Activated T-cell treated with anti-CD3 and anti-CD28 coated beads for 1 hour (primary cell): ENCODE data around the gene ERGIC1.
"Not testable (repeated sequence)": the region's sequence is repeated elsewhere in the genome, so short reads cannot be mapped to it uniquely, and the experiment has no call there.

Source experiments
- DNase-seq: peaks from one replicate; pipeline ENCODE4 v3.0.0-alpha.2; 2020; ENCODE audit warnings: low read depth

ERGIC1 gene

GRCh38 chr5:172830275-172830799, 3.7 kb upstream of the ERGIC1 start:
- DNase-seq, result no peak

- no peak for DNase-seq
These were observed 3.0 kb upstream of the ERGIC1 start for GRCh38 chr5:172830876-172831662.

DNA sequence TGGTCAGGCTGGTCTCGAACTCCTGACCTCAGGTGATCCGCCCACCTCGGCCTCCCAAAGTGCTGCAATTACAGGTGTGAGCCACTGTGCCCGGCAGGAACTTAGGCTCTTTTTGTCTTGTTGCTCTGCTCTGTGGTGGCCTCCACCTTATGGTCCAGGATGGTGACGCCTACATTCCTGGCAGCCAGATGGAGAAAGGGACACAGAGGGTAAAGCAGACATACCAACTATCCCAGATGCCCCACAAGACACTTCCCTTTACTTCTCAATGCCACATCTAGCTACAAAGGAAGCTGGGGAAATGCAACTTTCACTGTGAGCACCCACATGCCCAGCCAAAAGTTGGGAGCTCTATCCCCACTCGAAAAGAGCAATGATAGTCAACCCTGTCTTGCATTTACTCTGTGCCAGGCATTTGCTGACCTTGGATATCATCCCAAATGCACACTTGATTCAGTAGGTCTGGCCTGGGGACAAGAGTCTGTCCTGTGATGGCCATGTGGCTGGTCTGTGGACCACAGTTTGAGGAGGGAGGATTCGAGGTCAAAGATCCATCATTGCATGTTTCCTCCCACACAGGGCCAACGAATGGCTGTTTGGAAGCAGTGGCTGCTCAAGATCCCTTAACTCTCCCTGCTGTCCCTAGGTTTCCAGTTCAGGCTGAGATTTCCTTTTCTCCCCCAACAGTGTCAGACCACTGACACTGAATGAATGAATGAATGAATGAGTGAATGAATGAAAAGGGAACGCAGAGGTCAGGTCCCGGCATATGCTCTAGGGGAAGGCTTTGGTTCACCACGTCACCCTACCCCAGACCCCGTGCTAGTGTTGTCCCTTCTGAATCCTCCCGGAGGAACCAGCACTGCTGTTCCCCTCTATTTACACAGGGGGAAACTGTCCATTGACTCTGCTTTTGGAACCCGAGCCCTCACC, 1.4 kb upstream of the ERGIC1 start:
- no peak for DNase-seq

GRCh38 chr5:172833372-172833685, 722 bp upstream of the ERGIC1 start:
- DNase-seq, result no peak

- no peak for DNase-seq
These were observed 601 bp downstream of the ERGIC1 start for GRCh38 chr5:172834415-172835289.

DNA sequence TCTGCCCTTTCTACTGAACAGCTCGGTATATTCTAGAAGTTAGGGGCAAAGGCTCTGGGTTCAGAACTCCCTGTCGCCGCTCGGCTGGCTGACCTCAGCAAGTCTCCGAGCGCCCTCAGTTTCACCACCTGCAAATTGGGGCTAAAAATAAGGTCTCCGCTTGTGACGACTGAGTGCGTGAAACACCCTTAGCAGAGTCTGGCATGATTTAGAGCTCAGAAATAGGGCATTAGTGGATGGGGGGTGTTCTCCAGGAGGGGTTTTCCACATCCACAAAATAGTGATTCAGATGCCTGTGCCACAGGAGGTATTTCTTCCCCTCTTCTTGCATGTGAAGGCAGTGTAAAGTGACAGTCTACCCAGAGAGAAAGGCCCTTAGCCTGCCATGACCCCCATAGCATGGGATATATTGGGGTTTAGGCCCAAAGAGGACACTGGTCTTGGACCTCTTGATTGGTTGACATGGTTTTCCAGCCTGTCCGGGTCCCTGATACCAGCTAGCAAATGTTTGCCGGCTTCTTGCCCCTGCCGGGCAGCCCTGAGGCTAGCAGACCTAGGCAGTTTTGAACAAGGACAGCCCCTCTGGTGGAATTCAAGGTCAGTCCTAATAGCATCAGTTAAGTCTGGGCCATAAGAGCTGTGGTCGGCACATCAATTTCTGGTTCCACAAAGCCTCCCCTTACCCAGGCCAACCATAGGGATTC, 1.4 kb downstream of the ERGIC1 start:
- no peak for DNase-seq

GRCh38 chr5:172835994-172836356, 1.9 kb downstream of the ERGIC1 start:
- no peak for DNase-seq

DNA sequence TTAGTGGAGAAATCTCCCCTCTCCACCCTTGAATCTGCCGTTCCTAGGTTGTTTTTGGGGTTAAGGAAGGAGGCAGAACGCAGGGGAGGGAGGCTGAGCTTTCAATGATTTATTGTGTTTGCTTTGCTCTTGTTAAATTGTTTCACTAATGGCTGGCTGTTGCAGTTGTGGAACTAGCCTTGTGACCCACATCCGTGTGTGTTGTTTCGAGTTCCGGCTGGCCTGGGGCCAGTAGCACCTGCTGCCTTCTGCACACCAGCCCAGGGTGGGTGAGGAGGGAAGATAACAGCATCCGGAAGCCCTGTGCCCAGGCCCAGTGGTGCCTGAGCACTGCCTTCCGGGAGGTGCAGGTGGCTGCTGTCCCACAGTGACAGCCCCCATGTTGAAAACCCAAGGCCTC, 3.6 kb downstream of the ERGIC1 start:
- DNase-seq, result peak; percentile 29

GRCh38 chr5:172838151-172838875, 4.3 kb downstream of the ERGIC1 start:
- no peak for DNase-seq

DNA sequence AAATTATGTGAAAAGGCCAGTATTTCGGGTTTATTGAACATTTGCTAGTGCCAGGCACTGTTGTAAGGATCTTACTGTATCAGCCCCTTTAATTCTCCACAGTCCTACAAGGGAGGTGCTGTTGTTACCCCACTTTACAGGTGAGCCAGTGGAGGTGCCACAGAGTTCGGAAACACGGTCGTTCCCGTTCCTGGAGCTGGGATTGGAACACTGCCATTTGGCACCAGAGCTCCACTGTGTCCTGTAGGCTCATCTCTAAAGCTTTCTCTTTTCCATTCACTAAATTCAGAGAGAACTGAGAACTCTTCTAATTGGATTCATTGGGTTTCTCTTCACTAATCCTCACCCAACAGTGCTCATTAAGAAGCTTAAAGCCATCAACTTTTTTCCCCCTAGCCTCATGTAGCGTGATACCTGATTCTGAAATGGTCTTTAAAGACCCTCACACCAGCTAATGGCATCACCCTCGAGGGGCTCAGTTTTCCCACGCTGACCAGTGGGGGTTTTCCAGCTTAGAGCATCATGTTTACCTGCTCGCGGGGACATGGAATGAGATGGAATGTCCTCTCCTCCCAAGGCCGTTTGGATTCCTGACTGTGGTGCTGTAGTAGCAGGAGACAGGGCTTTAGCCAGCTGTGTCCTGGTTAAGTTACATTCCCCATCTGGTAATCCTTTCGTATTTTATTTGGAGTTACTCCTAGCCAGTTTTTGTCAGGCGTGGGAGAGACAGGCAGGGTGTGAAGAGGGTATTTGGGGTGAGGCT, 5.8 kb downstream of the ERGIC1 start:
- DNase-seq, result no peak

- no peak for DNase-seq
These were observed 6.5 kb downstream of the ERGIC1 start for GRCh38 chr5:172840432-172841154.

DNA sequence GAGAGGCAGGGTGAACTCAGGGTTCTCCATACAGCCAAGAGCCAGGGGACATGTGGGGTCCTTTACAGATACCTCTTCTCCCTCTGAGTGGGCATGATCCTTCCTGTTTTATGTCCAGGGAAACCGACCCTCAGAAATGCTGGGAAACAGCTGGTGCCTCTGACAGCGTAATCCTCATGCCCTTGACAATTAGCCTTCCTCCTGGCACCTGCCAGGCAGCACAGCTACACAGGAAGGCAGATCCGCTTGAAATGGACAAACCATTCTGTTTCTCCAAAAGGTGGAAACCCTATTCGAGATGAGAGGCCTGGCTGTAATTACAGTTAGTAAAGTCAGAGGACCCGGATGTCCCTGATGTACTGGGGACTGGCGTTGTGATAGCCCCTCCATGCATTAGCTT, 7.2 kb downstream of the ERGIC1 start:
- no peak for DNase-seq

DNA sequence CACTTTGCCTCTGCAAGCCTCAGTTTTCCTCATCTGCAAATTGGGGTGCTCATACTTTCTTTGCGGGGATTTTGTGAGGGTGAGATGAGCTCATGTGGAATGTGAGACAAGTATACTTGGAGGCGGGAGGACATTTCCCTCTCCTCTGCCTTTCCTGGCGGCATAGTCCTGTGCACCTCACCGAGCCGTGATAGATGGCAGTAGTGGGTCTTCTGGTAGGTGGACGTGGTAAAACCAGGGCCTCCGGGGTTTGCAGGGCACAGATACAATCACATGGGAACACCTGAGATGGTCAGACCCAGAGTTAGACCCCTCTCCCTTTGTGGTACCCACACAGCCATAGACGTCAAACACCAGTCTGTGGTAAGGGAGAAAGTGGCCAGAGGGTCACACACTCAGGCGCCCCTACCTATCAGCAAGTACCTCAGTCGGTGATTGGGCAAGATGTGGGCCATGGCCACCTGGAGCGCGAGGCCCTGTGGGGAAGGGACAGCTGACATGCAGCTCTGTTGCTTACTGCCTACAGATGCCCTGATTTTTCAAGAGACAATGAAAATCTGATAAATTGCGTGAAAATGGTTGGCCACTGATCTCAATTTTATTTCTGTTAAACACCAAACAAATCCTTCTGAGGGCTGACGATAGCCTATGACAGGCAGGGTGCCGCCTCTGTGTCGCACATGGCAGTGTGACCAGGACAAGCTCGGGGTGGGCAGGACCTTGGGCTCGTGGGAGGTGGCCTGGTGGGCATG, 9.9 kb downstream of the ERGIC1 start:
- no peak for DNase-seq

DNA sequence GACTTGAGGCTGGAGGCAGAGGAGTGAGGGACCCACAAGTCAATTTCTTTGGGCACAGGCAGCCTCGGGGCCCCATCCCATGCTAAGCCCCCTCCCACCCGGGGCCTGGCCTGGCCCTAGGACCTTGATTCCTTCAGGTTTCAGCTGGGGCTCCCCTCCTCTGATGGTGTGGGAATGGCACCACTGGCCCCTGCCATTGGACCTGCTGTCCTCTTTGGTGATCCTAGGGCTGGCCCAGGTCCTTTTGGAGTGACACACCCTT, 10.5 kb downstream of the ERGIC1 start:
- DNase-seq, result no peak

DNA sequence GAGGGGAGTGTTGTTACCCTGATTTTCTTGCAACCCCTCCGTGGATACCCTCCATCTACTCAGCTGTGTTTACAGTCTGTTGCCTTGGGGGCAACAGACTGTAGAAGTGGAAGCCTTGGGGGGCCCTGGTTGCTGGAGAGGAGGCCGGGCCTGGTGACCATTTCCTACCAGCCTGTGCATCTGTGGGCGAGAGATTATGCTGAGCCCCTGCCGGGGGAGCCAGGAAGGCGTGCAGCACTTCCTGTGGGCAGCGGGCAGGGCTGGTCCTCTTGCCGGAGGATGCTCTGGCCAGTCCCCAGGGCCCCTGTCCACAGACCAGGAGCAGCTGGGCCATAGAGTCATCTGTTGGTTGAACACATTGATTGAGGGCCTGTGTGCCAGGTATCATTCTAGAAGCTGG, 11.1 kb downstream of the ERGIC1 start:
- no peak for DNase-seq

DNA sequence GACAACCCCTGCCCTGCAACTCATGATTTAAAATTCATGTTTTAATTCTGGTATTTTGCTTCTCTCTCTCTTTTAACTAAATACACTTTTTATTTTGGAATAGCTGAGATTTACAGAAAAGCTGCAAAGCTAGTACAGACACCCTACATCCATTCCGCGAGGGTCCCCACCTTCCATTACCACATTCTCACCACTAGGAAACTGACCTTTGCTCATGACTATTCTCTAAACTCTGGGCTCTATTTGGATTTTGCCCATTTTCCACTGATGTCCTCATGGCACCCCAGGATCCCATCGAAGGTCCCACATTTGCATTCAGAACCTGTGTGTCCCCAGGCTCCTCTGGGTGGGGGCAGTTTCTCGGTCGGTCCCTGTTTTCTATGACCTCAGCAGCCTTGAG, 11.5 kb downstream of the ERGIC1 start:
- no peak for DNase-seq

GRCh38 chr5:172846249-172846648, 12.2 kb downstream of the ERGIC1 start:
- no peak for DNase-seq

DNA sequence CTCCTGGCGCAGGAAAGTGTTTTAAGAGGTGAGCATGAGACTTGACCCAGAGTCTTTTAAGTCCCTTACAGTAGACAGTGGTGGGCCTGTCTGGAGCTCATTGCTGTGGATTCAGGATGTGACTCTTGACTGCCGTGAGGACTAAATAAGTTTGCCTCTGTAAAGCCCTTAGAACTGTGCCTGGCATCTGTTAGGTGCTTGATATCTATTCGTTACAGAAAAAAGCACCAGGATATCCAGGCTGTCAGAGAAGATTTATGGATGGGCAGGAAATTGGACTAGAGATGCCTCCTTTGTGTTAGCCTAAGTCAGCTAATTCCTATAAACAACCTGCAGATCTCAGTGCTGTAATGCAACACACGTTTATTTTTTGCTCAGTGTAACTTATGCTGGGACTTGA, 12.6 kb downstream of the ERGIC1 start:
- DNase-seq, result no peak

DNA sequence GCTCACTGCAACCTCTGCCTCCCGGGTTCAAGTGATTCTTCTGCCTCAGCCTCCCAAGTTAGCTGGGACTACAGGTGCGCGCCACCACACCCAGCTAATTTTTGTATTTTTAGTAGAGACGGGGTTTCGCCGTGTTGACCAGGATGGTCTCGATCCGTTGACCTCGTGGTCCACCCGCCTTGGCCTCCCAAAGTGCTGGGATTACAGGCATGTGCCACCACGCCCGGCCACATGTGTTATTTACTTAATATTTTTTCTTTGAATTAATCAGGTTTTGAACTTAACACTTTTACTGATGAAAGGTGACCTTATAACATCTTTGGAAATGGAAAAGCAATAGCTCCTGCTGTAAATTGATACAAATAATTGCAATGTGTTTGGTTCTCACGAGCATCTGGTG, 13.5 kb downstream of the ERGIC1 start:
- not testable (repeated sequence) for DNase-seq
